ENCODE results near the gene C10orf90.

DNA sequence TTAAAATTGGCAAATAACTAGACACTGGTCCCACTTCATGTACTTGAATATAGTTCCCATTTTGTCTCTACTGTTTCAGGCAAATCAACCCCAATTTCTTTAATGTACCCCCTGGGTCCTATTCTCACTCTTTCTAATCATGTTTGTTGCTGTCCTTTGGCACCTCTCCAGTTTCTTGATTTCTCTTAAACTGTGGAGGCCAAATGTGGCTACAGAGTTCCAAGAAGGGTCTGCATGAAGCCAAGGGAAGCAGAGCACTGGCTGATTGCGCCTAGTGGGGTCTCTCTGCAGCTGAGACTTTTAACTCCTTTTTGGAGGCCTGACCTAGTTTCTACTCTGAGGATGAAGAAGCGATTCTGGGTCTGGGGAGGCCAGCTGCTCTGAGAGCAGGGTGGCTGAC is 275.5 kb downstream of the C10orf90 start:
- TF ChIP-seq, protein P1, sequence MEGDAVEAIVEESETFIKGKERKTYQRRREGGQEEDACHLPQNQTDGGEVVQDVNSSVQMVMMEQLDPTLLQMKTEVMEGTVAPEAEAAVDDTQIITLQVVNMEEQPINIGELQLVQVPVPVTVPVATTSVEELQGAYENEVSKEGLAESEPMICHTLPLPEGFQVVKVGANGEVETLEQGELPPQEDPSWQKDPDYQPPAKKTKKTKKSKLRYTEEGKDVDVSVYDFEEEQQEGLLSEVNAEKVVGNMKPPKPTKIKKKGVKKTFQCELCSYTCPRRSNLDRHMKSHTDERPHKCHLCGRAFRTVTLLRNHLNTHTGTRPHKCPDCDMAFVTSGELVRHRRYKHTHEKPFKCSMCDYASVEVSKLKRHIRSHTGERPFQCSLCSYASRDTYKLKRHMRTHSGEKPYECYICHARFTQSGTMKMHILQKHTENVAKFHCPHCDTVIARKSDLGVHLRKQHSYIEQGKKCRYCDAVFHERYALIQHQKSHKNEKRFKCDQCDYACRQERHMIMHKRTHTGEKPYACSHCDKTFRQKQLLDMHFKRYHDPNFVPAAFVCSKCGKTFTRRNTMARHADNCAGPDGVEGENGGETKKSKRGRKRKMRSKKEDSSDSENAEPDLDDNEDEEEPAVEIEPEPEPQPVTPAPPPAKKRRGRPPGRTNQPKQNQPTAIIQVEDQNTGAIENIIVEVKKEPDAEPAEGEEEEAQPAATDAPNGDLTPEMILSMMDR (IDR thresholded peaks at IDR 0.05), result no peak
- TF ChIP-seq TCF7L2 (IDR thresholded peaks at IDR 0.05; ENCODE audit: low read depth, low read length), result no peak
- TF ChIP-seq POLR2AphosphoS5 (IDR thresholded peaks at IDR 0.05; ENCODE audit: low read depth, low read length), result no peak
- TF ChIP-seq, protein P2, sequence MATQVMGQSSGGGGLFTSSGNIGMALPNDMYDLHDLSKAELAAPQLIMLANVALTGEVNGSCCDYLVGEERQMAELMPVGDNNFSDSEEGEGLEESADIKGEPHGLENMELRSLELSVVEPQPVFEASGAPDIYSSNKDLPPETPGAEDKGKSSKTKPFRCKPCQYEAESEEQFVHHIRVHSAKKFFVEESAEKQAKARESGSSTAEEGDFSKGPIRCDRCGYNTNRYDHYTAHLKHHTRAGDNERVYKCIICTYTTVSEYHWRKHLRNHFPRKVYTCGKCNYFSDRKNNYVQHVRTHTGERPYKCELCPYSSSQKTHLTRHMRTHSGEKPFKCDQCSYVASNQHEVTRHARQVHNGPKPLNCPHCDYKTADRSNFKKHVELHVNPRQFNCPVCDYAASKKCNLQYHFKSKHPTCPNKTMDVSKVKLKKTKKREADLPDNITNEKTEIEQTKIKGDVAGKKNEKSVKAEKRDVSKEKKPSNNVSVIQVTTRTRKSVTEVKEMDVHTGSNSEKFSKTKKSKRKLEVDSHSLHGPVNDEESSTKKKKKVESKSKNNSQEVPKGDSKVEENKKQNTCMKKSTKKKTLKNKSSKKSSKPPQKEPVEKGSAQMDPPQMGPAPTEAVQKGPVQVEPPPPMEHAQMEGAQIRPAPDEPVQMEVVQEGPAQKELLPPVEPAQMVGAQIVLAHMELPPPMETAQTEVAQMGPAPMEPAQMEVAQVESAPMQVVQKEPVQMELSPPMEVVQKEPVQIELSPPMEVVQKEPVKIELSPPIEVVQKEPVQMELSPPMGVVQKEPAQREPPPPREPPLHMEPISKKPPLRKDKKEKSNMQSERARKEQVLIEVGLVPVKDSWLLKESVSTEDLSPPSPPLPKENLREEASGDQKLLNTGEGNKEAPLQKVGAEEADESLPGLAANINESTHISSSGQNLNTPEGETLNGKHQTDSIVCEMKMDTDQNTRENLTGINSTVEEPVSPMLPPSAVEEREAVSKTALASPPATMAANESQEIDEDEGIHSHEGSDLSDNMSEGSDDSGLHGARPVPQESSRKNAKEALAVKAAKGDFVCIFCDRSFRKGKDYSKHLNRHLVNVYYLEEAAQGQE (IDR thresholded peaks at IDR 0.05; ENCODE audit: insufficient read depth in 1 of 2, low read depth in 2 of 2, low read length in 1 of 2), result no peak
- TF ChIP-seq SIN3A (IDR thresholded peaks at IDR 0.05; ENCODE audit: borderline replicate concordance, insufficient read depth, low read depth, low read length), result no peak
